HG03175 (cell line): ENCODE data around the gene KCNQ5.
A peak's percentile ranks its signal among the peaks of the same experiment; 100 is the strongest.
"Not testable (repeated sequence)": the region's sequence is repeated elsewhere in the genome, so short reads cannot be mapped to it uniquely, and the experiment has no call there.

ENCODE experiments used
- ATAC-seq: cut with Tn5 transposase; IDR thresholded peaks from one replicate; pipeline ENCODE4 v1.9.1; 2021; ENCODE audit warnings: mild to moderate bottlenecking, moderate library complexity; ENCODE audit not compliant: unreplicated experiment

Gene KCNQ5

GRCh38 chr6:72984189-72984831 lies 362.4 kb downstream of the KCNQ5 start:
- ATAC-seq, result not testable (repeated sequence)

- ATAC-seq, result no peak
Measured at GRCh38 chr6:72984981-72985665, 363.3 kb downstream of the KCNQ5 start.

- ATAC-seq, result no peak
Measured at GRCh38 chr6:72987301-72987700, 365.4 kb downstream of the KCNQ5 start.

GRCh38 chr6:72999995-73000394 lies 378.1 kb downstream of the KCNQ5 start:
- ATAC-seq, result no peak

GRCh38 chr6:73000460-73000859 lies 378.6 kb downstream of the KCNQ5 start:
- ATAC-seq, result no peak

- ATAC-seq, result no peak
Measured at GRCh38 chr6:73002588-73002987, 380.7 kb downstream of the KCNQ5 start.

GRCh38 chr6:73003302-73003701 lies 381.4 kb downstream of the KCNQ5 start:
- no peak for ATAC-seq

- no peak for ATAC-seq
Measured at GRCh38 chr6:73004231-73004630, 382.4 kb downstream of the KCNQ5 start.

- ATAC-seq, result peak; percentile 39
Measured at GRCh38 chr6:73004861-73005260, 383.0 kb downstream of the KCNQ5 start.

- no peak for ATAC-seq
Measured at GRCh38 chr6:73006146-73006545, 384.3 kb downstream of the KCNQ5 start.

GRCh38 chr6:73011945-73012344 lies 390.1 kb downstream of the KCNQ5 start:
- ATAC-seq, result no peak

GRCh38 chr6:73017476-73017875 lies 395.6 kb downstream of the KCNQ5 start:
- no peak for ATAC-seq

- no peak for ATAC-seq
Measured at GRCh38 chr6:73024598-73024997, 402.7 kb downstream of the KCNQ5 start.

GRCh38 chr6:73027691-73028090 lies 405.8 kb downstream of the KCNQ5 start:
- ATAC-seq, result no peak

GRCh38 chr6:73028124-73028766 lies 406.4 kb downstream of the KCNQ5 start:
- ATAC-seq, result no peak

- no peak for ATAC-seq
Measured at GRCh38 chr6:73028893-73029450, 407.1 kb downstream of the KCNQ5 start.

GRCh38 chr6:73030257-73030656 lies 408.4 kb downstream of the KCNQ5 start:
- no peak for ATAC-seq

- no peak for ATAC-seq
Measured at GRCh38 chr6:73030791-73031782, 409.2 kb downstream of the KCNQ5 start.

- ATAC-seq, result no peak
Measured at GRCh38 chr6:73032586-73032985, 410.7 kb downstream of the KCNQ5 start.

GRCh38 chr6:73036689-73037088 lies 414.8 kb downstream of the KCNQ5 start:
- ATAC-seq, result no peak

GRCh38 chr6:73041051-73041450 lies 419.2 kb downstream of the KCNQ5 start:
- no peak for ATAC-seq
